G401 (cell line): Measurements from ENCODE around the gene TIAM1. TPM values are rescaled to one million over a fixed set of nuclear protein-coding genes. Genes with fewer than 3 reads are reported as not detected.

Source experiments
- DNase-seq: peaks from one replicate; pipeline ENCODE4 v3.0.0-alpha.2; 2015; ENCODE audit warnings: low spot score
- in situ Hi-C: cut with HindIII; loops from 2 replicates; pipeline ENCODE4 v1.10.0; 2016; ENCODE audit warnings: low sequenced_read_pairs, mixed read lengths
- total RNA-seq: library from RNA; depleted of rRNA; stranded (reverse); fragments of >200 nt; shearing (Covaris generic); gene quantifications from 2 replicates; pipeline ENCODE4 v1.2.3, GENCODE V29; 2014

The TIAM1 gene
- total RNA-seq, 1 experiment from 2014 or later = 0.03 TPM

DNA sequence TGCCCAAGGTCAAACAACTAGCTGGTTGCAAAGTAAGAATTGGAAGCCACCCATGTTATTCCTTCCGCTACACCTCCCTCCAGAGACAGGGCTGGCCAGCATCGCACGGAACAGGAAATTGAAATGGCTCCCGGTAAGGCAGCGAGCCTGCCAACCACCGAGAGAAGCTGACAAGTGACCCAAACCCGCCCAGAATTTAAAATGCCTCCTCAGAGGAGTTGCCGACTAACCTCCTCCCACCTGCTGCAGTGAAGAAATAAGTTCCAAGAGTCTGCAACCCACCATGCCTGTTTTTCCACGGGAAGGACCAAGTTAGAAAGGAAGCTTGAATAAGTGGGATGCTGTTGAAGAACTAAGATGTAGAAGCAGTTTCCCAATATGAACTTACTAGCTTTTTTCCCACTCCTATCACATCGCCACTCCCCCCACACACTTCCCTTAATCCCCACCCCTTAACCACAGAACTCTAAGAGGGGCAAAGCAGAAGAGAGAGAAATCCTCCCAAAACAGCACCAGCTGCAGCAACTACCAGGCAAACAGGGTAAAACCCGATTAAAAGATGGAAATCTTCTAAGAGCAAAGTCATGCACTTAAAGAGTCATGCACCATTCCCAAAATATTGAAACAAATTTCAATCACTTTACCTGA is 78.6 kb downstream of the TIAM1 start:
- in situ Hi-C loops = no loop called here
- peak; percentile 97 for DNase-seq

DNA sequence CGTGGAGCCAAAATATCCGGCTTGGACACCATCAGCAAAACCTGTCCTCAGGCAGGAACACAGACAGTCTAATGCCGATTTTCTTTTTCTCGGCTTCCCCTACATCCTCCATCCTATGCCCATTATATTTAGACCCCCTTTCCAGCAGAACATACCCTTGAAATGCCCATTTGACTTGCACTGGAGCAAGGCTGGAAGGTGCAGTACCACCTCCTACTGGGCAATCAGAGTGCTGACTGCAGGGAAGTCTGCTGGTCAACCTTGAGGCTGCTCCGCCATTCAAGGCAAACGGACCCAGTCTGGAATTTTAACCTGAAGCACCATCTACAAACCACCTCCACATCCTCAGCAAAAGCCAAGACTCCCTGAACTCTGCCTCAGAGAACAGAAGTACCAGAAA is 79.5 kb downstream of the TIAM1 start:
- no peak for DNase-seq
- in situ Hi-C loops = no loop called here

DNA sequence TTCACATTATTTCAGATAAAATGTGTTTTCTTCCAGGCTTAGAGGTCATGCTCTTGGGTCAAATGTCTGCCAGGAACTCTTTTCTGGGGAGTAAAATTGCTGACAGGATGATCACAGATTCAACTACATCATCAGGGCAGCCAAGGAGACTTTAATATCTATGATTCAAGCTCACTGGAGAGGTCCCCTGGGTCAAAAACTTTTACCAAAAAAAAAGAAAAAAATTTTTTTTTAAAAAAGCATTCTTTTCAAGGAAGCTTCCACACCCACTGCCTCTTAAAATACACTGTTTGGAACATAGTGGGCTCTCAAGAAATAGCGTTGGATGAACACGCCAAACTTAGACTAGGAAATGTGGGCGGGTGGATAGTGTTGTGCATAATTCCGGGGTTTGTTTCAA is 81.3 kb downstream of the TIAM1 start:
- no peak for DNase-seq
- in situ Hi-C loops = no loop called here

DNA sequence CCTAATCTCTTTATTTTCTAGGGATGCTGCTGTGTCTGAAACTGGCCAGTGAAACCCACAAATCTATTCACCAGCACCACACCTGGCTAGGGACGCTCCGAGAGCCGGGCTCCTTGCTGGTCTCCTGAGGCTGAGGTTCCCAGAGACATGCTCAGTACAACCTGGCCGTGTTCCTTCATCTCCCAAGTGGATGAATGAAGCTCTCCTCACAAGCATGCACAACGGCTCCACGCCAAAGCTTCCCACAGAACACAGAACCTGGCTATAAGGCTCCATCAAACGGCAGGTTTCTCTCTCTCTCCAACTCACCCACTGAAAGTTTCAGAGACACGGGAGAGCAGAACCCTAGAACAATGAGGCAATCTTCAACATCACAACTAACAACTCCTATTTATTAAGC is 82.3 kb downstream of the TIAM1 start:
- DNase-seq = peak; percentile 91
- in situ Hi-C loops = no loop called here

DNA sequence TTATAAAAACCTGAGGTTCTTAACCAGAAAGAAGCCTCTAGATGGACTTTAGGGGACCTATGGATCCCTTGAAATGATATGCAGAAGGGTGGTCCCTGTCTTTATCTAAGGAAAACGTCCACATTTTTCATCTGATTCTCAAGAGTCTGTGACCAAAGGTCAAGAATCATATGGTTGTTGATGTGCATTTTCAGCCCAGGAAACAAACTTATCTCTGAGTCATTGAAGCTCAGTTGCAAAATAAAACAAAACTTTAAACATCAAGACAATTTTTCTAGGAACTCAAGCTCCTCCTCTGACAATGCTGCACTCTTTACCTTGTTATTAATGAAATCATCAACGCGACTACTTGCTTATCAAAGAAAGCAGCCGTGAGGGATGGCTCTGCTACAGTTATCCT is 83.3 kb downstream of the TIAM1 start:
- no peak for DNase-seq
- in situ Hi-C loops = no loop called here

DNA sequence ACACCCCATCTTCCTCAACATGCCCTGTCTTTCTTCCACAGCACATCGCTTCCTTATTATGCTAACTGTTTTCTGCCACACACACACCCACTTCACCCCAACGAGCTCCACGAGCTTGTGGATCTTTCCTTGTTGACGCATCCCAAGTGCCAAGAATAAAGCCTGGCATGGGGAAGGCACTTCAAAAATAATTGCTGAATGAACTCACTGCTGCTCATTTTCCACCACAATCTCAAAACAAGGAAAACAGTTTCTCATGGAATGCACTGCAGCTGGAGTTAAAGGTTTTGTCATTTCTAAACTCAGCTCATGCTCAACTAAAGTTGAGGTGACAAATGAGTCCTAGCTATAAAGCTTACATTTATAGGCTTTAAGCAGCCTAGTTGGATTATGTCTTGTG is 86.0 kb downstream of the TIAM1 start:
- DNase-seq = no peak
- in situ Hi-C loops = no loop called here

DNA sequence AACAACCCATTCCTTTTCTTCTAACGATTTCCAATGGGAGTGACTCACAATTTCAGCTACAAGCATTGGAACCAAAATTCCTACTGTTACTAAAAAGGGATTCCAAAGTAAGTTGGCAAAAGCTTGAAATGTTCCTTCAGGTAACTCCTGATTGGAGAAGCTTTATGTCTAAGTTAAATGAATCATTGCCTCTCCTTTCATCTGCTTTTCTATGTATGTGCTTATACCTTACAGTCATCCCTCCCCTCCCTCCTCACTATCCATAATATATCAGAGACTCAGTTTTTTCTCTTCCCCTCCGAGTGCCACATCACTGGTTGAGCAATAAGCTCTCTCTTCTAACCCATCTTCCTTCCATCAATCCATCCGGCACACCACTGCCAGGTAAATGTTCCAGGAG is 86.8 kb downstream of the TIAM1 start:
- in situ Hi-C loops = no loop called here

DNA sequence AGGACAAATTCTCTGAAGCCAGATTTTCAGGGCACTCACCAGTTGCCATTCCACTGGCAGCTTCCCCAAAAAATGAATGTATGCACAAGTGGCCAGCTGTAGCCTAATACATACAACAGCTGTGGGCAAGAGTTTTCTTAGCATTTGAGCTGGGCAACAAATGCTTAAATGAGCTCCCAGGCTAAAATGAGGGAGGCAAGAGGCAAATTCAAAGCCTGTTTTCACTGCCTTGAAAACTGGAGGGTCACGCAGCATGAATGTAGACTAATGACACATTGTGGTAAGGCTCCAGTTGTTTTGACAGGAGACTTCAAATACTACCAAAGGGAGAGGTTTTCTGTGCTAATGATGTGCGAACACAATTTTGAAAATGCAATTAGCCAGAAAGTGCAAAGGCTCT is 88.2 kb downstream of the TIAM1 start:
- no peak for DNase-seq
- in situ Hi-C loops = no loop called here

More for the DNA sequence above, 86.8 kb downstream of the TIAM1 start:
- no peak for DNase-seq

DNA sequence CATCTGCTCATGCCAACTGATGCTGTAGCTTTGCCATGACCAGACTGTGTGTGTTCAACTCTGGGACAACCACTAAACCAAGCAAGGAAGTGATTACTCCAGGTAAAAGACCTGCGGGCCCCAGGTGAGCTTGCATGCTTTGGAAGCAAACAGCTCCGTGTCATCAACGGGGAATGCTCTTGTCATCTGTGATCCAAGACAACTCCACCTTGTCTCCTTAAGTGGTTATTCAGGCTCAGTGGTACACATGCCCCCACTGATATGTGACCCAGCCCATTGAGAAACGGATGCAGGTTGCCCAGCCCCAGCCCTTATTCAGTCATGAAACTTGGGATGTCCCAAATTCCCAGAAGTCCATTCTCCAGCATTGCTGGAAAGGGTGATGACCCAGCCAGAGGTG is 89.0 kb downstream of the TIAM1 start:
- in situ Hi-C loops = no loop called here
- no peak for DNase-seq

DNA sequence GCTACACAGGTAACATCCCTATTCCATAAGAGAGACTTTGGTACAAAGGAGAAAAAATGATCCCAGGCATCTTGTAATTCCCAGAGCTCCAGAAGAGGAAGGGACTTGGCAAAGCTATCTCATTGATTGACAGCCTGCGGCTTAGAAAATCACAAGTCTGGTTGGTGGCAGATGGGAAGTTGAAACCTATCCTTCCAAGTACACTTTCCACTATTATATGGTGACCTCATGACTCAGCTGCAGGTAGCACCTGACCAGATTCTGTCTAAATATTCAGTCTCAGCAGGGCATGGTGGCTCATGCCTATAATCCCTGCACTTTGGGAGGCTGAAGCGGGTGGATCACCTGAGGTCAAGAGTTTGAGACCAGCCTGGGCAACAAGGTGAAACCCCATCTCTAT is 89.9 kb downstream of the TIAM1 start:
- in situ Hi-C loops = no loop called here
- DNase-seq = peak; percentile 83

DNA sequence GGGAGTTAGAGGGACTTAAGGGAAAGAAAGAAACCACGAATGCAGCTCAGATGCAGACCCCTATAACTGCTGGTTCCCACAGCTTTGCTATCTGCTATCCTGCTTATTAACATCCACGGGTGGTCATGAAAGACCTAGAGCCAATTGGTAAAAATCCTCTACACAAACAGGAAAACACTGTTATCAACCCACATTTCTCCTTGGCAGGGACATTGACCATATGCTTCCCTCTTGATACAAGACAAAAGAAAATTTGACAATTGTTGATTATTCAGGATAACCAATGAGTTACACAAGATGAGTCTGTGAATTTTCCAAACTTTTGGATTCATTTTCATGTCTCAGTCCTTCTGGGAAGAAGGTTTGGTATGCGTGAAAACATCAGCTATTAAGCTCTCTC is 90.4 kb downstream of the TIAM1 start:
- DNase-seq = peak; percentile 92
- in situ Hi-C loops = no loop called here

DNA sequence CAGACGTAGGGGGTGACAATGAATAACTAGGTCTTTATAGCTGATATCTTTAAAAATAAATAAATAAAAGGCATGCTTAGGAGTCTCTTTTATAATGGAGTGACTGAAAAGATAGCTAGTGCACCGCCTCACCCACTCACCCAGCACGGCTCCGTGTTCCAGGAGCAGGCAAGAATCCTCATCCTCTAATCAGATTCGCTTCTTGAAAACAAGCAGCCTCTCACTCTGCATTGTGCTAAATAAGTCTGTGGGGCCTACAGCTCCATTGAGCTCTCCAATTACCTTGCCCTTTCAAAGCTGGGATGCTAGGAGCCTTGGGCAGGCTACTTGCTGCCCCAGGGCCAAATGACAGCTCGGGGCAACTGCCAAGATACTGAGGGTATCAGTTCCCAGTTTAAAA is 91.5 kb downstream of the TIAM1 start:
- DNase-seq = peak; percentile 66
- in situ Hi-C loops = no loop called here

DNA sequence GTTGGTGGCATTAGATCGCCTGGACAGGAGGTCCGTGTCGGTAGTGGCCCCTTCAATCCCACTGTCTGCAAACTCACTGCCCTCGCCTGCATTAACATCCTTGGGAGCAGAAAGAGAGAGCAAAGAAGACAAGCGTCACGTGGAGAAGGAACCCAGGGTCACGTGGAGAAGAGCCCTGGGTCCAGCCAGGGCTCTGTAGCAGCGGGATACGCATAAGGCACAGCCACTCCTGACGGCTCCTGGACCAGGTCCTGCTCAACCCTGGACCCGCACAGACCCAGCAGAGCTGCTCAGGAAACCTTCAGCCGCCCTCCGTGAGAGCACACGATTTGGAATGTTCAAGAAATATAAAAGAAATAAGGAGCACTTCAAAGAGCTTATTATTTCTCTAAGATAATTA is 92.0 kb downstream of the TIAM1 start:
- in situ Hi-C loops = no loop called here
- DNase-seq = peak; percentile 88

DNA sequence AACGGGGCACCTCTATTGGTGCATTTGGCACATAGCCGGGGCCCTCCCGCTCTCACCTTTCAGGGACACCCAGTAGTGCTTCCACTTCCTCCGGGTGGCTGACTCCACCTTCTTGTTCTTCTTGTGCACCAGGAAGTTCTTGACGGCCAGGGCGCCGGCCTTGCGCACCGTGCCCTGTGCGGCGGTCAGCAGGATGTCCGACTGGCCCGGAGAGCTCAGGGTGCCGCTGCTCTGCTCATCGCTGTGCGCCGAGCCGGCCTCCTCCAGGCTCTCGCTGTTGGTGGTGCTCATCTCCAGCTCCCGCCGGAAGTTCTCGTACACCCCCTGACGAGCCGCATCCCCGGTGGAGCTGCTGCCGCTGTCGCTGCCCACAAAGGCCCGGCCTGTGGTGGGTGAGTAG is 92.4 kb downstream of the TIAM1 start:
- DNase-seq = no peak
- in situ Hi-C loops = no loop called here

DNA sequence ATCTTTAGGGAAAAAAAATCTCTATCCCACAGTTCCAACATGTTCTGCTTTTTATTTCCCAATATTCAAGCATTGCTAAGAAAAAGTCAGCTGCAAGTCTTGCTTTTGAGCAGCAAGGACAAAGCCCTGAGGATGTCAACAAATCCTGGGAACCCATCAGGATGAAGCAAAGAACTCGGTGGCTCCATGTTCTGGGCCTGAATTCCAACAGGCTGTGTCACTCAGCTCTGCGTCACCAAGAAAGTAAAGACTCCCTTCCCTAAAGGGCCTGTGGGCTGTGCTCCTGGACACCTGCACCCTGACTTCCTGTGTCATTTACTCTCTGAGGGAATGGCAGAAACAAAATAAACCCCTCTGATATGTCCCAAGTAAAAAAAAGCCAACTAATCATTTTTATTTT is 95.5 kb downstream of the TIAM1 start:
- DNase-seq = no peak
- in situ Hi-C loops = no loop called here

DNA sequence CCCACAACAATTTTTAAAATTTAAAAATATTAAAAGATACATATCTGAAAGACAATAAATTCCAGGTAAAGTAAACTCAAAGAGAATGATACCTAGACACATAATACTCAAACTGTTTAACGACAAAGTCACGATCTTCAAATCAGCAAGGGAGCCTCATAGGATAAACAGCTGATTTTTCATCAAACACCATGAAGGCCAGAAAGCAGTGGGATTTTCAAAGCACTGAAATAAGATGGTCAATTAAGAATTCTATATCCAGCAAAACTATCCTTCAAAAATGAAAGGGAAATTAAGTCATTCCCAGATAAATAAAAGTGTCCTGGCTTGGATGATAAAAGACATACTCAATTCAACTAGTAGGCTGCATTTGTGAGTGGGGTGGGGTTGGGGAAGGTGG is 100.5 kb downstream of the TIAM1 start:
- in situ Hi-C loops = no loop called here

DNA sequence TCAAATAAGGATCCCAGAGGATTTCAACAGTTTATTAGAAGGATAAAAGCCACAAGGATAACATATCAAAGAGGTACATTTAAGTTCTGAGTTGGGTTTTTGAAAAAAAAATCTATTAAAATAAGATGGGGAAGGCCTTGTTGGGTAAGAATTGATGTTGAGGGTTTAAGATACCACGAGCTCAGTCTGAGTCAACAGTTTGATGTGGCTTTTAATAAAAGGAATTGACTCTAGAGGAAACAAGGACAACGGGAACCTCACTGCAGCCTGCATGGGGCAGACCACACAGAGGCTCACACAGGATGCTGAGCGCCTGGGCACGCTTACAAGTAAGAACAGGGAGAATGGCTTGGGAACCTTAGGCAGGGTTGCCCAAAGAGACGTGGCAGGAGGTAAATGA is 107.5 kb downstream of the TIAM1 start:
- DNase-seq = peak; percentile 54
- in situ Hi-C loops = no loop called here

More for the DNA sequence above, 100.5 kb downstream of the TIAM1 start:
- DNase-seq = no peak

DNA sequence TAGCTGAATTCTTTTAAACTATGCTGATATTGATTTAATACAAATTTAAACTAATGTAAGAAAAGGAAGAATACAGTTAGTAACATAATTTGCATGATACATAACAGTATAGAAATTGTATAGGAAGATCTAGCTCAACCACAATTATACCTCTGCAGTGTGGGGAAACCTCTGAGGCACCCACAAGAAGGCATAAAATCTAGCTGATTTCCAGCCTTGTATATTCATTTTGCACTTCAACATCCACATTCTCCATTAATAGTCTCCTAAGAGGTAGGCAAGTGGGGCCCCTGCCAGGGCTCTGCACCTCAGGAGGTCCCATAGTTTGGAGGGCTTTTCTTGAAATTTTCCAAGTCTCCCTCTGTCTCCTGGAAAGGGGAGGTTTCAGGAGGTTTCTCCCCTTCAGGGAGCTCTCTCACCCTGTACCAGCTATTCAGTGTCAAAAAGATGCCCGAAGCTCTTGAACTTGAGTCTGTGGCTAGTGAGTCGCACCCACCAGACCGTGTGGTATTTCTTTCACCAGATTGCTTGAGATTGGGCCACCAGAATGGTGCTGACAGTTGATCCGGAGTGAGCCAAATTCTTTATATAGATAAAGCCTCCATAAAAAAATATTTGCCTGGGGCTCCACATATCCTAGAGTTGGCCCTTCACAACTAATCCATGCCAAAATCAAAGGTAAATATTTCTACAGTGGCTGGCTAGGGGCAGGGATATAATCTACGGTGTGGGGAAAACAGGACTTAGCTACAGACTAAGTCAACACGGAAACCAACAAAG is 108.2 kb downstream of the TIAM1 start:
- in situ Hi-C loops = no loop called here
- peak; percentile 56 for DNase-seq

DNA sequence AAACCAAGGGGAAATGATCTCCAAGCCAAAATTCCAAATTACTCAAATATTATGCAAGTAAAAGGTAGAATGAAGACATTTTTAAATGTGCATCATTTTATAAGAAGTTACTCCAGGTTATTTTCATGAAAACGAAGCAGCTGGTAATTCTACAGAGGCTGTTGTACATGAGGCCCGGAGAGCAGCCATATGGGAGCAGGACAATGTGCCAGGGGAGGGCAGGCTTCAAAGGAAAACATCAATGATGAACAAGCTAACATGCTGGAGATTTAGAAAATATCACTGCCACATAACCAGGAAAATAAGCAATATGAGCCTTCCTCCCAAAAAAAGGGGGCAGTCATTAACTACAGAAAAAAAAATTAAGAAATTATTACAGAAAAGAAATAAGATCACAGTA is 109.1 kb downstream of the TIAM1 start:
- in situ Hi-C loops = no loop called here
- peak; percentile 93 for DNase-seq

DNA sequence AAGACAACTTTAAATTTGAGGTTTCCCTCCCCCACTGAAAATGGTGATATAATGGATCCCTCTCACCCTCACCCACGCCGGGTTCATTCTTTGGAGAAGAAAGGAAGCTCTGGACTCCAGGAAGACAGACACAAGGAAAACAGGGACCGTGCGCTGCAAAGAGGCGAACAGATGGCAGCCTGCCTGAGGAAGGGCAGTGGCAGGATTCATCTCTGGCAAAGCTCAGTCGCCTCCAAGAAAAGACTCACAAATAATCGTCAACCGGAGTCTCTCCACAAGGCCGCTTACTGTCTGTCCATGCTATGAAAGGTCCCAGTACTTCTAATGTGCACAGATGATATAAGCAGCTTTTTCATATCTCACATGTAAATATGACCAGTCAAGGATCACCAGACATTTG is 110.3 kb downstream of the TIAM1 start:
- peak; percentile 88 for DNase-seq
- in situ Hi-C loops = no loop called here

DNA sequence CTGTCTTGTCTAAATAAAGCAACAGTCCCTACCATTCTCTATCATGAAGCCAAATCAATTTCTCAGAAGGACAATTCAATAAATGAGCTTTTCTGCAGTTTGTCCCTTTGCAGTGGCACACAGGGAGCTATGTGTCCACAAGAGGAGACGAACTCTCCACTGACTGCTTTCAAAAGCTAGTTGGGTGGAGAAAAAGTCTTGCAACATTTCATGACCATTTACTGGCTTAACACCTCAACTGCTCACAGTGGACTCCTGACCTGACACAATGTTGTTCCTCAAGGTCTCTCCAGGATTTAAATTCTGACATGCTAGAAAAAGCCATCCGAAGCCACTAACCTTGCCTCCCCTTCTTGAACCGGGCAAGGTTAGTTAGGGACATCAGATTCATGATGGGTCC is 111.7 kb downstream of the TIAM1 start:
- DNase-seq = no peak
- in situ Hi-C loops = no loop called here
